HepG2 (cell line): ENCODE results near the gene ANKFY1. TPM values are rescaled to one million over a fixed set of nuclear protein-coding genes. Genes with fewer than 3 reads are reported as not detected.

Experiments used
- ATAC-seq: fragments of 200-7000 bp; cut with Tn5 transposase; 3 replicates; pipeline ENCODE4 v1.9.1; 2020; ENCODE audit warnings: mild to moderate bottlenecking, moderate library complexity
- BruUV-seq: library from RNA; stranded (reverse); fragments of 400-500 nt; replicated peaks from 2 replicates; lab custom pipeline; 2021; lab: Mats Ljungman, UMichigan
- CTCF ChIA-PET: fragments of 300-600 bp; formaldehyde crosslinking; extraction: SDS; loops from one replicate; lab custom pipeline; 2021; ENCODE audit warnings: low total read pairs, inconsistent platforms, low intra/inter-chr PET ratio; lab: Yijun Ruan, JAX
- POLR2A ChIA-PET: fragments of 350-600 bp; sonication (Branson Sonifier 250); formaldehyde crosslinking; loops from one replicate; lab custom pipeline; 2020; ENCODE audit warnings: antibody characterized with exemption, inconsistent platforms; lab: Yijun Ruan, JAX
- DNase-seq: peaks from one replicate; pipeline ENCODE4 v3.0.0-alpha.2; 2015; ENCODE audit warnings: low spot score
- FAIRE-seq: peaks from 3 replicates; lab custom pipeline; 2011; peaks lifted over from hg19 to GRCh38; lab: Jason Lieb, UNC
- H2AFZ ChIP-seq: one replicate; pipeline ENCODE4 v1.6.1; 2011; ENCODE audit warnings: low read length, inconsistent platforms
- H3K27ac ChIP-seq: fragments of 300-600 bp; 3 replicates; pipeline ENCODE4 v1.8.0; 2011; ENCODE audit warnings: mixed run types, mild to moderate bottlenecking, mixed read lengths, low read length, inconsistent platforms; ENCODE audit not compliant: insufficient read depth; ENCODE audit errors: extremely low read length
- H3K27me3 ChIP-seq, 2 experiments: fragments of 200-600 bp in 1 of 2; 2 replicates in 1 of 2; 3 replicates in 1 of 2; pipeline versions ENCODE4 v1.6.0 to v1.8.0; 2011; ENCODE audit warnings: low read length in 2 of 2, mild to moderate bottlenecking in 2 of 2, moderate library complexity in 2 of 2, inconsistent platforms in 1 of 2; ENCODE audit not compliant: insufficient read depth in 2 of 2, control insufficient read depth in 1 of 2
- H3K36me3 ChIP-seq, 2 experiments: fragments of 200-600 bp in 1 of 2; replicated peaks in 1 of 2; 2 replicates in 1 of 2; 3 replicates in 1 of 2; pipeline versions ENCODE4 v1.5.1 to v1.8.0; 2011; ENCODE audit warnings: low read length in 2 of 2, inconsistent platforms in 1 of 2; ENCODE audit not compliant: insufficient read depth in 2 of 2, control insufficient read depth in 1 of 2
- H3K4me1 ChIP-seq: 2 replicates; pipeline ENCODE4 v1.5.1; 2012; ENCODE audit warnings: low read length, inconsistent platforms; ENCODE audit not compliant: insufficient read depth
- H3K4me2 ChIP-seq: 2 replicates; pipeline ENCODE4 v1.6.0; 2011; ENCODE audit warnings: low read depth, low read length, inconsistent platforms
- H3K4me3 ChIP-seq, 3 experiments: fragments of 200-600 bp in 1 of 3; sonication (generic), shearing (Covaris generic) in 1 of 3; replicated peaks in 1 of 3; 2 replicates each; pipeline ENCODE4 v1.5.1; 2011 to 2016; ENCODE audit warnings: low read length in 3 of 3, inconsistent platforms in 2 of 3, low read depth in 2 of 3, mild to moderate bottlenecking in 2 of 3, control low read depth in 1 of 3, mixed read lengths in 1 of 3; ENCODE audit not compliant: insufficient read depth in 1 of 3
- H3K79me2 ChIP-seq: one replicate; pipeline ENCODE4 v1.6.1; 2011; ENCODE audit warnings: low read length, inconsistent platforms; ENCODE audit not compliant: insufficient read depth
- H3K9ac ChIP-seq: 2 replicates; pipeline ENCODE4 v1.6.0; 2011; ENCODE audit warnings: mild to moderate bottlenecking, low read depth, low read length, inconsistent platforms; ENCODE audit not compliant: insufficient read depth
- H3K9me3 ChIP-seq: 2 replicates; pipeline ENCODE4 v1.5.1; 2012; ENCODE audit warnings: mild to moderate bottlenecking, low read length
- H4K20me1 ChIP-seq: 2 replicates; pipeline ENCODE4 v1.6.0; 2011; ENCODE audit warnings: inconsistent platforms, mild to moderate bottlenecking, low read length, moderate library complexity; ENCODE audit not compliant: insufficient read depth
- ATF2 ChIP-seq: sonication (generic); formaldehyde crosslinking; IDR thresholded peaks from 2 replicates; pipeline ENCODE4 v1.4.0; 2020; ENCODE audit warnings: missing genetic modification reagents
- GPN1 ChIP-seq: sonication (generic); formaldehyde crosslinking; IDR thresholded peaks from 2 replicates; pipeline ENCODE4 v1.5.1; 2020; ENCODE audit warnings: missing genetic modification reagents, borderline replicate concordance
- MTERF4 ChIP-seq: sonication (generic); formaldehyde crosslinking; IDR thresholded peaks from 2 replicates; pipeline ENCODE4 v1.8.0; 2023; ENCODE audit warnings: mild to moderate bottlenecking, missing genetic modification reagents
- TRIM22 ChIP-seq: fragments of 450-650 bp; IDR thresholded peaks from 2 replicates; pipeline ENCODE4 v1.6.1; 2017
- ZNF691 ChIP-seq: sonication (generic); formaldehyde crosslinking; IDR thresholded peaks from 2 replicates; pipeline ENCODE4 v1.4.0; 2020; ENCODE audit warnings: missing genetic modification reagents, low read depth, mild to moderate bottlenecking, borderline replicate concordance
- ZNF737 ChIP-seq: sonication (generic); formaldehyde crosslinking; IDR thresholded peaks from 2 replicates; pipeline ENCODE4 v1.5.0; 2020; ENCODE audit warnings: missing genetic modification reagents, mild to moderate bottlenecking, borderline replicate concordance
- ZNF878 ChIP-seq: sonication (generic); formaldehyde crosslinking; IDR thresholded peaks from 2 replicates; pipeline ENCODE4 v1.8.1; 2023; ENCODE audit warnings: mild to moderate bottlenecking, missing genetic modification reagents, moderate library complexity
- WGBS: methylation state at CpG from one replicate; pipeline ENCODE4 v1.1.6; 2017; ENCODE audit warnings: low lambda C conversion rate; 5-methylcytosine and 5-hydroxymethylcytosine counted together
- in situ Hi-C: cut with HindIII; loops from 2 replicates; pipeline ENCODE4 v1.10.0; 2017; ENCODE audit warnings: low pct_unique_long_range_greater_than_20kb; ENCODE audit not compliant: extremely low pct_ligation_motif_present
- intact Hi-C: fragments of 100-400 bp; cut with micrococcal nuclease; formaldehyde crosslinking; loops from one replicate; pipeline ENCODE4 v1.10.0; 2022; ENCODE audit not compliant: unreplicated experiment
- polyA plus RNA-seq, 8 experiments: library from polyadenylated mRNA; depleted of rRNA in 3 of 8; stranded (reverse) in 7 of 8; unstranded in 1 of 8; fragments of >200 nt; fragmentation: Illumina TruSeq in 4 of 8; extraction: Trizol in 4 of 8; gene quantifications; 2 replicates each; pipeline versions ENCODE4 v1.2.1 to v1.2.3, GENCODE V29; 2011 to 2016; ENCODE audit warnings: low read depth in 4 of 8, missing spikeins in 1 of 8, mixed read lengths in 1 of 8; ENCODE audit not compliant: insufficient read depth in 1 of 8
- total RNA-seq, 5 experiments: library from RNA; depleted of rRNA; stranded (reverse); fragments of >200 nt; fragmentation: Illumina TruSeq; extraction: Trizol; gene quantifications; 2 replicates each; pipeline ENCODE4 v1.2.3, GENCODE V29; 2016; ENCODE audit warnings: low read depth in 1 of 5
- TF ChIP-seq, protein P1 (sequence below): sonication (generic); formaldehyde crosslinking; IDR thresholded peaks from 2 replicates; pipeline ENCODE4 v1.8.0; 2022; ENCODE audit warnings: mild to moderate bottlenecking, missing genetic modification reagents, moderate library complexity

Gene ANKFY1
- total and polyA plus RNA-seq, 2 of the 13 experiments (the other 11 are each of a cell fraction or from before 2014, with no cell fraction given), result 11.9 to 16.8 TPM

DNA sequence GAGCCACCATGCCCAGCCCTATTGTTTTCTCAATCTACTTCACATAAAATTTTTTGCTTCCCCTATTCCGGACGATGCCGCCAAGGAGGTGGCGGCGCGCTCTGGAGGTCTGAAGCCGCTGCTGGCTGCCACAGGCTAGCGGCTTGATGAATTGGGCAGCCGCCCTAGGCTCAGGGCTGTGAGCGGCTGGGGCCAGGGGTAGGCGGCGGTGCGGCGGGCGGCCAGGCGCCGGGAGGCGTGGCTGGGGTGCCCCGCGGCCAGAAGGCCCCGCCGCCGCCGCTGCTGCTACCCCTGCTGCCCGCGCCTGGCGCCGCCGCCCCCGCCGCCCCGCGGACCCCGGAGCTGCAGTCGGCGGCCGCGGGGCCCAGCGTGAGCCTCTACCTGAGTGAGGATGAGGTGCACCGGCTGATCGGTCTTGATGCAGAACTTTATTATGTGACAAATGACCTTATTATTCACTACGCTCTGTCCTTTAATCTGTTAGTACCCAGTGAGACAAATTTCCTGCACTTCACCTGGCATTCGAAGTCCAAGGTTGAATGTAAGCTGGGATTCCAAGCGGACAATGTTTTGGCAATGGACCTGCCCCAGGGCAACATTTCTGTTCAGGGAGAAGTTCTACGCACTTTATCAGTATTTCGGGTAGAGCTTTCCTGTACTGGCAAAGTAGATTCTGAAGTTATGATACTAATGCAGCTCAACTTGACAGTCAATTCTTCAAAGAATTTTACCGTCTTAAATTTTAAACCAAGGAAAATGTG is 41.7 kb downstream of the ANKFY1 start:
- intact Hi-C loops (no loop called here), in situ Hi-C loops (no loop called here)
- Histone ChIP-seq H3K4me1 (peaks cover 20% of the 10 kb centered on the region), H3K79me2 (no peaks in the 10 kb centered on the region), H3K36me3 (0 out of 5 replicates have a peak, but pooled peaks cover 2 to 8% of the 10 kb centered on the region in 2 experiments), H3K9me3 (no peaks in the 10 kb centered on the region), H2AFZ (no peak overlapping the region), H3K9ac (no peak overlapping the region), H3K4me3 (no peak overlapping the region), H3K4me2 (no peak overlapping the region), H3K27ac (no peak overlapping the region), H3K27me3 (no peaks in the 10 kb centered on the region), H4K20me1 (no peaks in the 10 kb centered on the region)
- ATAC-seq (no peak), DNase-seq (no peak), FAIRE-seq (no peak)
- no TSS peak for BruUV-seq
- ChIA-PET CTCF (no interaction called here), POLR2A (no interaction called here)
- WGBS, result 99% methylated on average over 19 of the region's 47 CpGs
- TF ChIP-seq ZNF691 (CRISPR knock-in tag), result no peak
- TF ChIP-seq MTERF4 (CRISPR knock-in tag), result no peak
- TF ChIP-seq ZNF737 (CRISPR knock-in tag), result no peak
- TF ChIP-seq GPN1 (CRISPR knock-in tag), result no peak
- no peak for TF ChIP-seq ZNF878
- no peak for TF ChIP-seq ATF2
- TF ChIP-seq TRIM22, result no peak
- TF ChIP-seq, protein P1, sequence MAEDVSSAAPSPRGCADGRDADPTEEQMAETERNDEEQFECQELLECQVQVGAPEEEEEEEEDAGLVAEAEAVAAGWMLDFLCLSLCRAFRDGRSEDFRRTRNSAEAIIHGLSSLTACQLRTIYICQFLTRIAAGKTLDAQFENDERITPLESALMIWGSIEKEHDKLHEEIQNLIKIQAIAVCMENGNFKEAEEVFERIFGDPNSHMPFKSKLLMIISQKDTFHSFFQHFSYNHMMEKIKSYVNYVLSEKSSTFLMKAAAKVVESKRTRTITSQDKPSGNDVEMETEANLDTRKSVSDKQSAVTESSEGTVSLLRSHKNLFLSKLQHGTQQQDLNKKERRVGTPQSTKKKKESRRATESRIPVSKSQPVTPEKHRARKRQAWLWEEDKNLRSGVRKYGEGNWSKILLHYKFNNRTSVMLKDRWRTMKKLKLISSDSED (CRISPR knock-in tag), result no peak
